Measurements from ENCODE around the gene RBM20.
A peak's percentile ranks its signal among the peaks of the same experiment; 100 is the strongest.

The RBM20 gene

GRCh38 chr10:110680273-110681020, 36.3 kb downstream of the RBM20 start:
- H3K4me3 Mint-ChIP-seq, result peak overlapping the region in 2 of 3 experiments; percentile 0 to 22
- peaks cover 48% of the 10 kb centered on the region for H3K4me1 Mint-ChIP-seq
- H3K36me3 Mint-ChIP-seq (ENCODE audit: low read depth), result no peaks in the 10 kb centered on the region
- no peaks in the 10 kb centered on the region for H3K9me3 Mint-ChIP-seq
- peak overlapping the region; percentile 62 to 87 (median 72) for H3K27ac Mint-ChIP-seq
- H3K27me3 Mint-ChIP-seq (ENCODE audit: low read depth), result peaks cover 15% of the 10 kb centered on the region
- no peak for TF ChIP-seq CTCF (IDR thresholded peaks at IDR 0.05; ENCODE audit: unreplicated experiment in 3 of 3)

- H3K36me3 Mint-ChIP-seq (ENCODE audit: low read depth), result no peaks in the 10 kb centered on the region
- H3K4me1 Mint-ChIP-seq, result peaks cover 54% of the 10 kb centered on the region
- peaks cover 14% of the 10 kb centered on the region for H3K27me3 Mint-ChIP-seq (ENCODE audit: low read depth)
- TF ChIP-seq CTCF (IDR thresholded peaks at IDR 0.05; ENCODE audit: unreplicated experiment in 3 of 3), result peak; percentile 63 to 75 (median 67)
- H3K9me3 Mint-ChIP-seq, result no peaks in the 10 kb centered on the region
- H3K4me3 Mint-ChIP-seq, result peak overlapping the region in 2 of 3 experiments; percentile 0 to 22
- peak overlapping the region in 1 of 3 experiments; percentile 6 for H3K27ac Mint-ChIP-seq
Observed at GRCh38 chr10:110681023-110681681, 37.0 kb downstream of the RBM20 start.

- TF ChIP-seq CTCF (IDR thresholded peaks at IDR 0.05; ENCODE audit: unreplicated experiment in 3 of 3), result no peak
- no peaks in the 10 kb centered on the region for H3K9me3 Mint-ChIP-seq
- no peak overlapping the region for H3K27ac Mint-ChIP-seq
- no peaks in the 10 kb centered on the region for H3K36me3 Mint-ChIP-seq (ENCODE audit: low read depth)
- H3K4me3 Mint-ChIP-seq, result no peak overlapping the region
- H3K4me1 Mint-ChIP-seq, result peaks cover 56% of the 10 kb centered on the region
- peaks cover 14% of the 10 kb centered on the region for H3K27me3 Mint-ChIP-seq (ENCODE audit: low read depth)
Observed at GRCh38 chr10:110682348-110682747, 38.2 kb downstream of the RBM20 start.

GRCh38 chr10:110684800-110685446, 40.8 kb downstream of the RBM20 start:
- peaks cover 50% of the 10 kb centered on the region for H3K4me1 Mint-ChIP-seq
- no peak for TF ChIP-seq CTCF (IDR thresholded peaks at IDR 0.05; ENCODE audit: unreplicated experiment in 3 of 3)

GRCh38 chr10:110686047-110686446, 41.9 kb downstream of the RBM20 start:
- H3K4me3 Mint-ChIP-seq, result no peak overlapping the region
- H3K4me1 Mint-ChIP-seq, result peaks cover 38% of the 10 kb centered on the region
- no peaks in the 10 kb centered on the region for H3K36me3 Mint-ChIP-seq (ENCODE audit: low read depth)
- TF ChIP-seq CTCF (IDR thresholded peaks at IDR 0.05; ENCODE audit: unreplicated experiment in 3 of 3), result no peak
- no peaks in the 10 kb centered on the region for H3K9me3 Mint-ChIP-seq
- H3K27me3 Mint-ChIP-seq (ENCODE audit: low read depth), result peaks cover 11% of the 10 kb centered on the region
- H3K27ac Mint-ChIP-seq, result no peak overlapping the region

More at GRCh38 chr10:110684800-110685446, 40.8 kb downstream of the RBM20 start:
- H3K27ac Mint-ChIP-seq, result peak overlapping the region in 2 of 3 experiments; percentile 30 to 47
- peaks cover 11% of the 10 kb centered on the region for H3K27me3 Mint-ChIP-seq (ENCODE audit: low read depth)
- H3K4me3 Mint-ChIP-seq, result no peak overlapping the region
- no peaks in the 10 kb centered on the region for H3K36me3 Mint-ChIP-seq (ENCODE audit: low read depth)
- H3K9me3 Mint-ChIP-seq, result no peaks in the 10 kb centered on the region
